Retinal pigment epithelial cell (primary cell): ENCODE data around the gene UBXN10.

Experiments used
- DNase-seq: peaks from one replicate; pipeline ENCODE4 v3.0.0-alpha.2; 2010; ENCODE audit warnings: low read depth
- H3K4me3 ChIP-seq: 2 replicates; pipeline ENCODE4 v1.5.1; 2011; ENCODE audit warnings: mild to moderate bottlenecking, low read length, control low read depth, moderate library complexity
- TF ChIP-seq, protein P1 (sequence below): conservative IDR thresholded peaks from 2 replicates; pipeline ENCODE4 v1.5.1; 2011; ENCODE audit warnings: low read depth, low read length, control low read depth, inconsistent platforms

Gene UBXN10

GRCh38 chr1:20200966-20201365 lies 15.1 kb downstream of the UBXN10 start:
- DNase-seq, result no peak
- no peak overlapping the region for H3K4me3 ChIP-seq
- TF ChIP-seq, protein P1, sequence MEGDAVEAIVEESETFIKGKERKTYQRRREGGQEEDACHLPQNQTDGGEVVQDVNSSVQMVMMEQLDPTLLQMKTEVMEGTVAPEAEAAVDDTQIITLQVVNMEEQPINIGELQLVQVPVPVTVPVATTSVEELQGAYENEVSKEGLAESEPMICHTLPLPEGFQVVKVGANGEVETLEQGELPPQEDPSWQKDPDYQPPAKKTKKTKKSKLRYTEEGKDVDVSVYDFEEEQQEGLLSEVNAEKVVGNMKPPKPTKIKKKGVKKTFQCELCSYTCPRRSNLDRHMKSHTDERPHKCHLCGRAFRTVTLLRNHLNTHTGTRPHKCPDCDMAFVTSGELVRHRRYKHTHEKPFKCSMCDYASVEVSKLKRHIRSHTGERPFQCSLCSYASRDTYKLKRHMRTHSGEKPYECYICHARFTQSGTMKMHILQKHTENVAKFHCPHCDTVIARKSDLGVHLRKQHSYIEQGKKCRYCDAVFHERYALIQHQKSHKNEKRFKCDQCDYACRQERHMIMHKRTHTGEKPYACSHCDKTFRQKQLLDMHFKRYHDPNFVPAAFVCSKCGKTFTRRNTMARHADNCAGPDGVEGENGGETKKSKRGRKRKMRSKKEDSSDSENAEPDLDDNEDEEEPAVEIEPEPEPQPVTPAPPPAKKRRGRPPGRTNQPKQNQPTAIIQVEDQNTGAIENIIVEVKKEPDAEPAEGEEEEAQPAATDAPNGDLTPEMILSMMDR, result no peak

- TF ChIP-seq, protein P1, result no peak
- H3K4me3 ChIP-seq, result no peak overlapping the region
- DNase-seq, result no peak
These were observed 16.3 kb downstream of the UBXN10 start for GRCh38 chr1:20202166-20202565.

DNA sequence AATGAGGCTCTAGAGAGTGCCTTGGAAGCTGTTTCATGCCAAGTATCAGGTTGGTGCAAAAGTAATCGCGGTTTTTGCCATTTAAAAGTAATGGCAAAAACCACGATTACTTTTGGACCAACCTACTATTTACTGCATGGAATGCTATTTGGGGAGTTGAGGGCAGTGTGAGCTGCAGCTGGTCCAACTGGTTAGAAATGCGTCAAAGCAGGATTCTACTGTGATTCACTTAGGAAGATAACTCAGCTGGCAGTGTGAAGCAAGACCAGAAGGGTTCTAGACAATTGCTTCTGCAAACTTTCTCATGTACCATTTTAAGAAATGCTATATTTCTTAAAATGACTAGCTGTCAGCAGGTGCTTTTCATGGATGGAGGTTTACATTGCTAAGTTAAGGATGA lies 21.6 kb downstream of the UBXN10 start:
- TF ChIP-seq, protein P1, result no peak
- no peak overlapping the region for H3K4me3 ChIP-seq
- DNase-seq, result no peak

GRCh38 chr1:20209471-20209870 lies 23.6 kb downstream of the UBXN10 start:
- no peak for DNase-seq
- H3K4me3 ChIP-seq, result no peak overlapping the region
- TF ChIP-seq, protein P1, result no peak

DNA sequence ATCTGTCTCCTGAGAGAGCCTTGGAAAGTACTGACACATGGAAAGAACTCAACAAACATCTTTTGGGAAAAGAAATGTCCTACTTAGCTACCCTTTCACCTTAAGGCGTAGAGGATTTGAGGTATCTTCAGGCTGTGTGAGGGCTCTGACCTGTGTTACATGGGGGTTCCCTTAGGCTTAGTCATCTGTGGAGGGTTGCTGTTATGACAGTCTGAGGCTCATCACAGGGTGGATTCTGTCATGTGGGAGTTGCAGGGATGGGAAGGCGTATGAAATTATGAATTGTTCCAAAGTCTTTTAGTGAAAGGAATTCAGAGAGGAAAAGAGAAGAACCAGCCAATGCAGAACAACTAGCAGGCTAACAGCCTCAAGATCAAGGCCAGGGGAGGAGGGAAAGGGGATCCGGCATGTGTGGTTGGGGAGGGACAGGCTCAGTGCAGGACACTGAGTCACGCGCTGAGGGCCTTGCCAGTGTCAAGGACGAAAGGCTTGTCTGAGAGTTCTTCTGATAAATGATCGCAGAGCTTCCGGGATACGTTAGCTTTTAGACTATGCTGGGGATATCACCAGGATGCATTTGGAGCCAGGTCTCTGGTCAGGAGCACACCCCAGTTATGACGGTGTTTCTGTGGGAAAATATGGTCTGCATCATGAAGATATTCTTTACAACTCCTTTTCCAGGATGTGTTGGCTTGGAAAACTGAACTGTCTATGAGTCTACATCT lies 25.0 kb downstream of the UBXN10 start:
- TF ChIP-seq, protein P1, result no peak
- no peak overlapping the region for H3K4me3 ChIP-seq

GRCh38 chr1:20211511-20211931 lies 25.6 kb downstream of the UBXN10 start:
- TF ChIP-seq, protein P1, result no peak
- no peak for DNase-seq

More for the DNA sequence above, 25.0 kb downstream of the UBXN10 start:
- DNase-seq, result no peak

DNA sequence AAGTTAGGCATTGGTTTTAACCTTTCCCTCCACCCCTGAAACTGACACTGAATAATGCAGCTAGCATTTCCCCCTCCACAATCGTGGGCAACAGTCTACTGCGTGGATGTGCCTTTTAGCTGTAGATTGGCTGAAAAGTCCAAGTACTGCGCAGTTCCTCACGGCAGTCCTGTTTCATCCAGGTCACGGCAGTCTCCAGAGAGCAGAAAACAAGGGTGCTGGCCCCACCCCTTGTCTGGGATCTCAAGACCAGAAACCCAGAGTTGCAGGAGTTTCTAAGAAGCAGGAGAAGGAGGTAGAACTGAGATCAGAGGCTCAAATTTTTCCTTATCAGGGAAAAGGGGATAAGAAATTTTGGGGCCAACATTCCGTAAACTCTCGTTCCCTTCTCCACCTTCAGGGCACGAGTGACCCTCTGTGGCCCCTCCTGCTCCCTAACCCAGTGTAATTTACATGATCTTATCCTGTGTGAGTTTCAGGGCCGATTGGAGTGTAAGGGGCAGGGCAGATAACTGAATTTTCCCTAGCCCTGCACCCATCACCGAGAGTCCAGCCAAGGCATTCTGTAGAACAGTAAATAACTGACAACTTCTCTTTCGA lies 26.3 kb downstream of the UBXN10 start:
- TF ChIP-seq, protein P1, result no peak
- no peak overlapping the region for H3K4me3 ChIP-seq
- no peak for DNase-seq

More at GRCh38 chr1:20211511-20211931, 25.6 kb downstream of the UBXN10 start:
- H3K4me3 ChIP-seq, result no peak overlapping the region
